Fibroblast of lung (primary cell): ENCODE data around the gene EGFL8. TPM values are rescaled to one million over a fixed set of nuclear protein-coding genes. Genes with fewer than 3 reads are reported as not detected.

Source experiments
- DNase-seq, 2 donors: peaks; one replicate each; pipeline versions ENCODE4 v3.0.0 to v3.0.0-alpha.2; 2010; ENCODE audit warnings: low read depth in 2 of 2
- H2AFZ ChIP-seq: 2 replicates; pipeline ENCODE4 v1.5.1; 2012; ENCODE audit warnings: low read length, control low read depth, inconsistent platforms
- H3K27ac ChIP-seq: 2 replicates; pipeline ENCODE4 v1.5.1; 2011; ENCODE audit warnings: low read length, control low read depth; ENCODE audit not compliant: insufficient read depth
- H3K27me3 ChIP-seq: 2 replicates; pipeline ENCODE4 v1.5.1; 2011; ENCODE audit warnings: mild to moderate bottlenecking, low read length; ENCODE audit not compliant: control insufficient read depth, insufficient read depth
- H3K36me3 ChIP-seq: 2 replicates; pipeline ENCODE4 v1.5.1; 2011; ENCODE audit warnings: low read length; ENCODE audit not compliant: control insufficient read depth, insufficient read depth
- H3K4me1 ChIP-seq: 2 replicates; pipeline ENCODE4 v1.5.1; 2011; ENCODE audit warnings: low read length; ENCODE audit not compliant: control insufficient read depth, insufficient read depth; ENCODE audit errors: extremely low read depth
- H3K4me2 ChIP-seq: 2 replicates; pipeline ENCODE4 v1.5.1; 2011; ENCODE audit warnings: low read length, control low read depth; ENCODE audit not compliant: insufficient read depth; ENCODE audit errors: extremely low read depth
- H3K4me3 ChIP-seq, 4 experiments: fragments of 200-600 bp in 1 of 4; sonication (generic) in 1 of 4; replicated peaks in 1 of 4; 2 replicates each; pipeline ENCODE4 v1.5.1; 2011 to 2016; ENCODE audit warnings: low read length in 4 of 4, low read depth in 3 of 4, mild to moderate bottlenecking in 3 of 4, control low read depth in 2 of 4, inconsistent platforms in 1 of 4, mixed read lengths in 1 of 4; ENCODE audit not compliant: insufficient read depth in 1 of 4; ENCODE audit errors: control extremely low read depth in 1 of 4
- H3K79me2 ChIP-seq: 2 replicates; pipeline ENCODE4 v1.5.1; 2012; ENCODE audit warnings: mild to moderate bottlenecking, low read length, inconsistent platforms; ENCODE audit not compliant: control insufficient read depth, insufficient read depth
- H3K9ac ChIP-seq: 2 replicates; pipeline ENCODE4 v1.5.1; 2011; ENCODE audit warnings: mild to moderate bottlenecking, low read length, control low read depth; ENCODE audit not compliant: insufficient read depth
- H3K9me3 ChIP-seq: 2 replicates; pipeline ENCODE4 v1.5.1; 2012; ENCODE audit warnings: low read depth, low read length; ENCODE audit not compliant: control insufficient read depth, insufficient read depth
- H4K20me1 ChIP-seq: 2 replicates; pipeline ENCODE4 v1.5.1; 2011; ENCODE audit warnings: low read length; ENCODE audit not compliant: control insufficient read depth, insufficient read depth; ENCODE audit errors: extremely low read depth
- CTCF ChIP-seq, 2 donors: IDR thresholded peaks in 1 of 2; conservative IDR thresholded peaks in 1 of 2; 1 replicate in 1 of 2; 2 replicates in 1 of 2; pipeline ENCODE4 v1.5.1; 2011 to 2012; ENCODE audit warnings: low read length in 2 of 2, control low read depth in 1 of 2, inconsistent platforms in 1 of 2, low read depth in 1 of 2, mild to moderate bottlenecking in 1 of 2
- EZH2 ChIP-seq: IDR thresholded peaks from 2 replicates; pipeline ENCODE4 v1.5.1; 2012; ENCODE audit warnings: low read length, control low read depth, mild to moderate bottlenecking; ENCODE audit errors: missing control alignments
- polyA plus RNA-seq, 2 donors: library from polyadenylated mRNA; depleted of rRNA in 1 of 2; stranded (reverse) in 1 of 2; unstranded in 1 of 2; fragments of >200 nt; gene quantifications; 2 replicates each; pipeline ENCODE4 v1.2.1, GENCODE V29; 2011 to 2012; ENCODE audit warnings: missing spikeins in 1 of 2
- total RNA-seq: library from RNA; depleted of rRNA; stranded (reverse); fragments of >200 nt; gene quantifications from 2 replicates; pipeline ENCODE4 v1.2.1, GENCODE V29; 2014

Gene EGFL8
- total and polyA plus RNA-seq, 2 donors (not counting 1 experiment from before 2014, with no cell fraction given) = 0.99 to 2.3 TPM

GRCh38 chr6:32168807-32169591 lies 4.6 kb downstream of the EGFL8 start:
- Histone ChIP-seq H3K27me3 (no peaks in the 10 kb centered on the region), H3K4me1 (peaks cover 2% of the 10 kb centered on the region), H3K4me3 (no peak overlapping the region), H3K27ac (no peak overlapping the region), H2AFZ (no peak overlapping the region), H3K4me2 (no peak overlapping the region), H3K9ac (no peak overlapping the region), H4K20me1 (no peaks in the 10 kb centered on the region), H3K36me3 (peaks cover 33% of the 10 kb centered on the region), H3K79me2 (peaks cover 12% of the 10 kb centered on the region), H3K9me3 (no peaks in the 10 kb centered on the region)
- no peak for DNase-seq
- no peak for TF ChIP-seq CTCF (conservative IDR thresholded peaks at IDR 0.05 in 1 of 2, IDR thresholded peaks at IDR 0.05 in 1 of 2; ENCODE audit: low read depth in 1 of 2, low read length in 2 of 2)
- TF ChIP-seq EZH2 = no peak

- H3K79me2 ChIP-seq = peaks cover 25% of the 10 kb centered on the region
- peaks cover 33% of the 10 kb centered on the region for H3K36me3 ChIP-seq
- no peaks in the 10 kb centered on the region for H3K27me3 ChIP-seq
- no peak for DNase-seq
- H3K9ac ChIP-seq = no peak overlapping the region
- no peaks in the 10 kb centered on the region for H4K20me1 ChIP-seq
- H3K27ac ChIP-seq = no peak overlapping the region
- H3K4me1 ChIP-seq = peaks cover 7% of the 10 kb centered on the region
- H3K9me3 ChIP-seq = no peaks in the 10 kb centered on the region
- no peak overlapping the region for H2AFZ ChIP-seq
- no peak overlapping the region for H3K4me2 ChIP-seq
- no peak overlapping the region for H3K4me3 ChIP-seq
- no peak for TF ChIP-seq EZH2
- no peak for TF ChIP-seq CTCF (conservative IDR thresholded peaks at IDR 0.05 in 1 of 2, IDR thresholded peaks at IDR 0.05 in 1 of 2; ENCODE audit: low read depth in 1 of 2, low read length in 2 of 2)
These were observed 5.9 kb downstream of the EGFL8 start for GRCh38 chr6:32170294-32170693.

GRCh38 chr6:32171234-32171633 lies 6.8 kb downstream of the EGFL8 start:
- H3K4me3 ChIP-seq = no peak overlapping the region
- no peak for DNase-seq

More at GRCh38 chr6:32171234-32171633, 6.8 kb downstream of the EGFL8 start:
- no peak overlapping the region for H3K9ac ChIP-seq
- peaks cover 31% of the 10 kb centered on the region for H3K79me2 ChIP-seq
- H3K27ac ChIP-seq = no peak overlapping the region
- no peaks in the 10 kb centered on the region for H4K20me1 ChIP-seq
- H3K27me3 ChIP-seq = no peaks in the 10 kb centered on the region
- H3K4me1 ChIP-seq = peaks cover 8% of the 10 kb centered on the region
- H3K4me2 ChIP-seq = no peak overlapping the region
- H2AFZ ChIP-seq = no peak overlapping the region
- H3K36me3 ChIP-seq = peaks cover 31% of the 10 kb centered on the region
- no peaks in the 10 kb centered on the region for H3K9me3 ChIP-seq
- no peak for TF ChIP-seq EZH2
- TF ChIP-seq CTCF (conservative IDR thresholded peaks at IDR 0.05 in 1 of 2, IDR thresholded peaks at IDR 0.05 in 1 of 2; ENCODE audit: low read depth in 1 of 2, low read length in 2 of 2) = no peak
